Neural cell (in vitro differentiated cells): Measurements from ENCODE around the gene C1orf35. TPM values are rescaled to one million over a fixed set of nuclear protein-coding genes. Genes with fewer than 3 reads are reported as not detected.
"Not testable (repeated sequence)": the region's sequence is repeated elsewhere in the genome, so short reads cannot be mapped to it uniquely, and the experiment has no call there.

Experiments
- H2AFZ ChIP-seq: fragments of 200-600, 300-800 bp; sonication (generic), shearing (Covaris generic); 2 replicates; pipeline ENCODE4 v1.6.0; 2014; ENCODE audit warnings: low read depth, mild to moderate bottlenecking, antibody characterized with exemption, low read length, moderate library complexity
- H3F3A ChIP-seq: fragments of 200-600 bp; shearing (Covaris generic); 2 replicates; pipeline ENCODE4 v1.6.1; 2016; ENCODE audit warnings: mild to moderate bottlenecking, moderate library complexity, mixed read lengths, antibody characterized with exemption, low read length; ENCODE audit not compliant: insufficient read depth, poor library complexity, severe bottlenecking
- H3K27ac ChIP-seq: fragments of 200-600, 300-800 bp; sonication (generic), shearing (Covaris generic); 2 replicates; pipeline ENCODE4 v1.5.1; 2014; ENCODE audit warnings: mild to moderate bottlenecking, low read length, moderate library complexity
- H3K27me3 ChIP-seq: fragments of 300-800, 200-600 bp; sonication (generic), shearing (Covaris generic); 2 replicates; pipeline ENCODE4 v1.6.0; 2014; ENCODE audit warnings: mild to moderate bottlenecking, low read depth, low read length, moderate library complexity; ENCODE audit not compliant: insufficient read depth
- H3K36me3 ChIP-seq: fragments of 300-800, 200-600 bp; sonication (generic), shearing (Covaris generic); 2 replicates; pipeline ENCODE4 v1.5.1; 2014; ENCODE audit warnings: mild to moderate bottlenecking, antibody characterized with exemption, low read length, moderate library complexity; ENCODE audit not compliant: insufficient read depth
- H3K4me2 ChIP-seq: fragments of 300-800, 200-600 bp; sonication (generic), shearing (Covaris generic); 2 replicates; pipeline ENCODE4 v1.6.0; 2014; ENCODE audit warnings: mild to moderate bottlenecking, low read length
- H3K4me3 ChIP-seq: fragments of 300-800, 200-600 bp; sonication (generic), shearing (Covaris generic); 2 replicates; pipeline ENCODE4 v1.5.1; 2014; ENCODE audit warnings: mild to moderate bottlenecking, low read length, moderate library complexity
- H3K79me2 ChIP-seq: fragments of 200-600 bp; shearing (Covaris generic); replicated peaks from 2 replicates; pipeline ENCODE4 v1.6.0; 2014; ENCODE audit warnings: mild to moderate bottlenecking, low read length, moderate library complexity; ENCODE audit not compliant: insufficient read depth
- H3K9ac ChIP-seq: fragments of 300-800, 200-600 bp; sonication (generic), shearing (Covaris generic); 2 replicates; pipeline ENCODE4 v1.6.1; 2016; ENCODE audit warnings: mild to moderate bottlenecking, low read length, mixed read lengths
- H3K9me2 ChIP-seq: fragments of 200-600 bp; shearing (Covaris generic); 2 replicates; pipeline ENCODE4 v1.6.1; 2016; ENCODE audit warnings: mild to moderate bottlenecking, low read length, mixed read lengths; ENCODE audit not compliant: insufficient read depth
- H3K9me3 ChIP-seq: fragments of 200-600, 300-800 bp; sonication (generic), shearing (Covaris generic); 2 replicates; pipeline ENCODE4 v1.6.1; 2016; ENCODE audit warnings: mild to moderate bottlenecking, mixed run types, low read length, moderate library complexity, mixed read lengths
- H4K20me1 ChIP-seq: fragments of 200-600 bp; shearing (Covaris generic); 2 replicates; pipeline ENCODE4 v1.6.1; 2016; ENCODE audit warnings: mild to moderate bottlenecking, mixed run types; ENCODE audit not compliant: insufficient read depth
- EP300 ChIP-seq: fragments of 450-650 bp; conservative IDR thresholded peaks from 2 replicates; pipeline ENCODE4 v1.6.1; 2014; ENCODE audit warnings: antibody characterized with exemption, mild to moderate bottlenecking, moderate library complexity; ENCODE audit not compliant: poor library complexity, severe bottlenecking
- EZH2 ChIP-seq: fragments of 200-600, 300-800 bp; shearing (Covaris generic), sonication (generic); IDR thresholded peaks from 2 replicates; pipeline ENCODE4 v1.6.1; 2014; ENCODE audit warnings: antibody characterized with exemption, low read length, borderline replicate concordance, mild to moderate bottlenecking; ENCODE audit not compliant: insufficient read depth, poor library complexity, severe bottlenecking
- MXI1 ChIP-seq: fragments of 450-650 bp; conservative IDR thresholded peaks from 2 replicates; pipeline ENCODE4 v1.6.1; 2014; ENCODE audit warnings: antibody characterized with exemption, mild to moderate bottlenecking; ENCODE audit not compliant: poor library complexity, severe bottlenecking
- POLR2AphosphoS5 ChIP-seq: IDR thresholded peaks from 2 replicates; pipeline ENCODE4 v1.6.1; 2012
- RAD21 ChIP-seq: fragments of 450-650 bp; conservative IDR thresholded peaks from 2 replicates; pipeline ENCODE4 v1.6.1; 2014; ENCODE audit warnings: antibody characterized with exemption, mild to moderate bottlenecking, moderate library complexity
- SMC3 ChIP-seq: fragments of 450-650 bp; conservative IDR thresholded peaks from 2 replicates; pipeline ENCODE4 v1.6.1; 2014; ENCODE audit warnings: antibody characterized with exemption, mild to moderate bottlenecking, moderate library complexity; ENCODE audit not compliant: poor library complexity
- TAF1 ChIP-seq: IDR thresholded peaks from 2 replicates; pipeline ENCODE4 v1.6.1; 2012; ENCODE audit warnings: low read depth
- polyA plus RNA-seq: library from polyadenylated mRNA; depleted of rRNA; stranded (reverse); fragments of >200 nt; gene quantifications from 2 replicates; pipeline ENCODE4 v1.2.3, GENCODE V29; 2014
- TF ChIP-seq, protein P1 (sequence below): fragments of 450-650 bp; IDR thresholded peaks from 2 replicates; pipeline ENCODE4 v1.5.1; 2014; ENCODE audit warnings: antibody characterized with exemption, mild to moderate bottlenecking, moderate library complexity; ENCODE audit not compliant: poor library complexity, severe bottlenecking
- TF ChIP-seq, protein P2 (sequence below): IDR thresholded peaks from 2 replicates; pipeline ENCODE4 v1.6.1; 2012; ENCODE audit warnings: borderline replicate concordance

C1orf35 gene
- polyA plus RNA-seq, 1 donor from 2014 or later = 32.8 TPM

DNA sequence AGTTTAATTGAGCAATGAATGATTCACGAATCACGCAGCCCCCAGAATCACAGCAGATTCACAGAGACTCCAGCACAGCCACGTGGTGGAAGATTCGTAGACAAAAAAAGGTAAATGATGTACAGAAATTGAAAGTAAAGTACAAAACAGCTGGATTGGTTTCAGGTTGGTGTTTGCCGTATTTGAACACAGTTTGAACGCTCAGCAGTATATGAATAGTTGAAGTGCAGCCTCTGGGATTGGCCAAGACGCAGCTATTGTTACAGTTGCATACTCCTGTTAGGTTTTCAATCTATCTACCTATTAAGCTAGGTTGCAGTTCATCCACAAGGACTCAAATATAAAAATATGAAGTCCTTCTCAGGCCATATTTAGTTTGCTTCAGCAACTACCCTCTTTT lies 9.0 kb upstream of the C1orf35 start:
- H3K9ac ChIP-seq = no peak overlapping the region
- H3K27ac ChIP-seq = no peak overlapping the region

DNA sequence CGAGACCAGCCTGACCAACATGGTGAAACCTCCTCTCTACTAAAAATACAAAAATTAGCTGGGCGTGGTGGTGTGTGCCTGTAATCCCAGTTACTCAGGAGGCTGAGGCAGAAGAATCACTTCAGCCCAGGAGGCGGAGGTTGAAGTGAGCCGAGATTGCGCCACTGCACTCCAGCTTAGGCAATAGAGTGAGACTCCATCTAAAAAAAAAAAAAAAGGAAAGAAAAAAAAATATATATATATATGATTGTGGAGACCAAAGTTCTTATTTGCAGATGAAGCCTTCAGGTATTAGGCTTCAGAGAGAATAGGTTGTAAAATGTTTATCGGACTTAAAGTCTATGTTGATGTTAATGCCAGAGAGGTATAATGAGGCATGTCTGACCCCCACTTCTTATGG lies 8.2 kb upstream of the C1orf35 start:
- H3K9ac ChIP-seq, H3K9me2 ChIP-seq, H3K27ac ChIP-seq, H3K27me3 ChIP-seq, H2AFZ ChIP-seq, H3K4me3 ChIP-seq, H3F3A ChIP-seq, H4K20me1 ChIP-seq, H3K9me3 ChIP-seq, H3K4me2 ChIP-seq, H3K36me3 ChIP-seq: not testable (repeated sequence)
- peaks cover 18% of the 10 kb centered on the region for H3K79me2 ChIP-seq

More for the DNA sequence above, 9.0 kb upstream of the C1orf35 start:
- no peak overlapping the region for H2AFZ ChIP-seq
- peaks cover 18% of the 10 kb centered on the region for H3K79me2 ChIP-seq
- TF ChIP-seq, protein P1, sequence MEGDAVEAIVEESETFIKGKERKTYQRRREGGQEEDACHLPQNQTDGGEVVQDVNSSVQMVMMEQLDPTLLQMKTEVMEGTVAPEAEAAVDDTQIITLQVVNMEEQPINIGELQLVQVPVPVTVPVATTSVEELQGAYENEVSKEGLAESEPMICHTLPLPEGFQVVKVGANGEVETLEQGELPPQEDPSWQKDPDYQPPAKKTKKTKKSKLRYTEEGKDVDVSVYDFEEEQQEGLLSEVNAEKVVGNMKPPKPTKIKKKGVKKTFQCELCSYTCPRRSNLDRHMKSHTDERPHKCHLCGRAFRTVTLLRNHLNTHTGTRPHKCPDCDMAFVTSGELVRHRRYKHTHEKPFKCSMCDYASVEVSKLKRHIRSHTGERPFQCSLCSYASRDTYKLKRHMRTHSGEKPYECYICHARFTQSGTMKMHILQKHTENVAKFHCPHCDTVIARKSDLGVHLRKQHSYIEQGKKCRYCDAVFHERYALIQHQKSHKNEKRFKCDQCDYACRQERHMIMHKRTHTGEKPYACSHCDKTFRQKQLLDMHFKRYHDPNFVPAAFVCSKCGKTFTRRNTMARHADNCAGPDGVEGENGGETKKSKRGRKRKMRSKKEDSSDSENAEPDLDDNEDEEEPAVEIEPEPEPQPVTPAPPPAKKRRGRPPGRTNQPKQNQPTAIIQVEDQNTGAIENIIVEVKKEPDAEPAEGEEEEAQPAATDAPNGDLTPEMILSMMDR = no peak
- TF ChIP-seq SMC3 = no peak
- no peak for TF ChIP-seq EZH2
- no peak for TF ChIP-seq RAD21
- no peak for TF ChIP-seq POLR2AphosphoS5
- no peak for TF ChIP-seq EP300
- no peak for TF ChIP-seq MXI1
- TF ChIP-seq TAF1 = no peak
- TF ChIP-seq, protein P2, sequence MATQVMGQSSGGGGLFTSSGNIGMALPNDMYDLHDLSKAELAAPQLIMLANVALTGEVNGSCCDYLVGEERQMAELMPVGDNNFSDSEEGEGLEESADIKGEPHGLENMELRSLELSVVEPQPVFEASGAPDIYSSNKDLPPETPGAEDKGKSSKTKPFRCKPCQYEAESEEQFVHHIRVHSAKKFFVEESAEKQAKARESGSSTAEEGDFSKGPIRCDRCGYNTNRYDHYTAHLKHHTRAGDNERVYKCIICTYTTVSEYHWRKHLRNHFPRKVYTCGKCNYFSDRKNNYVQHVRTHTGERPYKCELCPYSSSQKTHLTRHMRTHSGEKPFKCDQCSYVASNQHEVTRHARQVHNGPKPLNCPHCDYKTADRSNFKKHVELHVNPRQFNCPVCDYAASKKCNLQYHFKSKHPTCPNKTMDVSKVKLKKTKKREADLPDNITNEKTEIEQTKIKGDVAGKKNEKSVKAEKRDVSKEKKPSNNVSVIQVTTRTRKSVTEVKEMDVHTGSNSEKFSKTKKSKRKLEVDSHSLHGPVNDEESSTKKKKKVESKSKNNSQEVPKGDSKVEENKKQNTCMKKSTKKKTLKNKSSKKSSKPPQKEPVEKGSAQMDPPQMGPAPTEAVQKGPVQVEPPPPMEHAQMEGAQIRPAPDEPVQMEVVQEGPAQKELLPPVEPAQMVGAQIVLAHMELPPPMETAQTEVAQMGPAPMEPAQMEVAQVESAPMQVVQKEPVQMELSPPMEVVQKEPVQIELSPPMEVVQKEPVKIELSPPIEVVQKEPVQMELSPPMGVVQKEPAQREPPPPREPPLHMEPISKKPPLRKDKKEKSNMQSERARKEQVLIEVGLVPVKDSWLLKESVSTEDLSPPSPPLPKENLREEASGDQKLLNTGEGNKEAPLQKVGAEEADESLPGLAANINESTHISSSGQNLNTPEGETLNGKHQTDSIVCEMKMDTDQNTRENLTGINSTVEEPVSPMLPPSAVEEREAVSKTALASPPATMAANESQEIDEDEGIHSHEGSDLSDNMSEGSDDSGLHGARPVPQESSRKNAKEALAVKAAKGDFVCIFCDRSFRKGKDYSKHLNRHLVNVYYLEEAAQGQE = no peak
- H3K4me2 ChIP-seq = no peak overlapping the region
- no peaks in the 10 kb centered on the region for H3K27me3 ChIP-seq
- H3K4me3 ChIP-seq = no peak overlapping the region
- H3K9me2 ChIP-seq = no peaks in the 10 kb centered on the region
- H4K20me1 ChIP-seq = no peaks in the 10 kb centered on the region
- no peaks in the 10 kb centered on the region for H3F3A ChIP-seq
- H3K36me3 ChIP-seq = no peaks in the 10 kb centered on the region
- H3K9me3 ChIP-seq = no peaks in the 10 kb centered on the region

DNA sequence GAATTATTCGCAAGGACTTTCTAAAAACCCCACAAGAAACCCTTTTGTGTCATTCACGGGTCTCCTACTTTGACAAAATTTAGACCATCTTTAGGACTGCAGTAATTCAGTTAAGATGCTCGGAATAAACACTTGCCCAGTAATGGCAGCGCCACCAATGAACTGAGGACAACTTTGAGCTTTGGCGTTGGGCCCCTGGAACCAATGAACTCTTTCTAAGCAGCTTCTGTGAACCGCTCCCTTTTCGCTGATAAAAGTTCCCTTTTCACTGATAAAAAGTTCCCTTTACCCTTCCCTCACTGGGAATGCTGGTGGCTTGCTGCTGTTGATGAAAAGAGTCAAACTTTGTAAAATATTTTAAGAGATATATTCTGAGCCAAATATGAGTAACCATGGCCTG lies 7.4 kb upstream of the C1orf35 start:
- H3K27ac ChIP-seq = no peak overlapping the region
- no peaks in the 10 kb centered on the region for H3K36me3 ChIP-seq
- peak overlapping the region; percentile 82 for H3K4me3 ChIP-seq
- no peaks in the 10 kb centered on the region for H3K9me3 ChIP-seq
- H3K27me3 ChIP-seq = no peaks in the 10 kb centered on the region
- H3K4me2 ChIP-seq = no peak overlapping the region
- H3K79me2 ChIP-seq = peaks cover 18% of the 10 kb centered on the region
- H3K9ac ChIP-seq = no peak overlapping the region
- H3K9me2 ChIP-seq = no peaks in the 10 kb centered on the region
- H3F3A ChIP-seq = no peaks in the 10 kb centered on the region
- H2AFZ ChIP-seq = no peak overlapping the region
- TF ChIP-seq TAF1 (no peak), RAD21 (no peak), SMC3 (no peak), EP300 (no peak), POLR2AphosphoS5 (no peak), EZH2 (no peak), MXI1 (no peak)
- TF ChIP-seq, protein P2 = no peak
- TF ChIP-seq, protein P1 = no peak
- no peaks in the 10 kb centered on the region for H4K20me1 ChIP-seq
